Nephron progenitor cell (in vitro differentiated cells): ENCODE results near the gene TP53BP2.
A peak's percentile ranks its signal among the peaks of the same experiment; 100 is the strongest.

Experiments
- DNase-seq: peaks from one replicate; pipeline ENCODE4 v3.0.0; 2021
- H3K27ac Mint-ChIP-seq: 2 replicates; pipeline ENCODE4 v1.8.0; 2021; ENCODE audit warnings: mild to moderate bottlenecking, moderate library complexity, mixed read lengths
- H3K27me3 Mint-ChIP-seq: 2 replicates; pipeline ENCODE4 v1.8.0; 2021; ENCODE audit warnings: mild to moderate bottlenecking, low read depth, mixed read lengths; ENCODE audit not compliant: poor library complexity
- H3K36me3 Mint-ChIP-seq: 2 replicates; pipeline ENCODE4 v1.8.0; 2021; ENCODE audit warnings: low read depth, mixed read lengths
- H3K4me1 Mint-ChIP-seq: 2 replicates; pipeline ENCODE4 v1.8.0; 2021; ENCODE audit warnings: mixed read lengths
- H3K4me3 Mint-ChIP-seq: 2 replicates; pipeline ENCODE4 v1.8.0; 2021; ENCODE audit warnings: mild to moderate bottlenecking, moderate library complexity, mixed read lengths
- H3K9me3 Mint-ChIP-seq: 2 replicates; pipeline ENCODE4 v1.8.0; 2021; ENCODE audit warnings: mild to moderate bottlenecking, moderate library complexity, mixed read lengths
- TF ChIP-seq, protein P1 (sequence below): fragments of 200-600 bp; sonication (generic); IDR thresholded peaks from 2 replicates; pipeline ENCODE4 v1.5.0; 2021; ENCODE audit warnings: antibody characterized with exemption

Gene TP53BP2

DNA sequence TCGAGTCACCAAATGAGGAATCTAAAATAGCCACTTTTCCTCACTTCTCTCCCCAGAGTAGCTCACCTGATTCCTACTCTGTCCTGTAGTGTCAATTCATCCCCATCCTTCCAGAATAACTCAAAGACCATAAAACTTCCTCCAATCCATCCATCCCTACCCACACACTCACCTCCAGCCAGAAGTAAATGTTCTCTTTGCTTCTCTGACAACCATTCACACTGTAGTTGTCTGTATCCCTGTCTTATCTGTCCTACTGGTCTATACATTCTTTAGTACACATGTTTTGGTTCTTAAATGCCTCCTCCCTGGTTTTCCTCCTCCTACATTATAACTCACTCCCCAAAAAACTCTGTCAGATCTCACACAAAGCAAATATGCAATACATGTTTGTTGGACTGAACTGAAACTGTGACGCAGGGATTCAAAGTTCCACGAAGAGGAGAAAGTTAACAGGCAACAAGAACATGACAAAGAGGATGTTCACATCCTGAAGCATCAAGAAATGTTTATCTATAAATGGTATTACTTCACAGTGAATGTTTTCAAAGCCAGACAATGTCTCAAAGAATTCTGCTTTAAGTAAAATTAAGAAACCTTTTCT, 11.0 kb downstream of the TP53BP2 start:
- TF ChIP-seq, protein P1, sequence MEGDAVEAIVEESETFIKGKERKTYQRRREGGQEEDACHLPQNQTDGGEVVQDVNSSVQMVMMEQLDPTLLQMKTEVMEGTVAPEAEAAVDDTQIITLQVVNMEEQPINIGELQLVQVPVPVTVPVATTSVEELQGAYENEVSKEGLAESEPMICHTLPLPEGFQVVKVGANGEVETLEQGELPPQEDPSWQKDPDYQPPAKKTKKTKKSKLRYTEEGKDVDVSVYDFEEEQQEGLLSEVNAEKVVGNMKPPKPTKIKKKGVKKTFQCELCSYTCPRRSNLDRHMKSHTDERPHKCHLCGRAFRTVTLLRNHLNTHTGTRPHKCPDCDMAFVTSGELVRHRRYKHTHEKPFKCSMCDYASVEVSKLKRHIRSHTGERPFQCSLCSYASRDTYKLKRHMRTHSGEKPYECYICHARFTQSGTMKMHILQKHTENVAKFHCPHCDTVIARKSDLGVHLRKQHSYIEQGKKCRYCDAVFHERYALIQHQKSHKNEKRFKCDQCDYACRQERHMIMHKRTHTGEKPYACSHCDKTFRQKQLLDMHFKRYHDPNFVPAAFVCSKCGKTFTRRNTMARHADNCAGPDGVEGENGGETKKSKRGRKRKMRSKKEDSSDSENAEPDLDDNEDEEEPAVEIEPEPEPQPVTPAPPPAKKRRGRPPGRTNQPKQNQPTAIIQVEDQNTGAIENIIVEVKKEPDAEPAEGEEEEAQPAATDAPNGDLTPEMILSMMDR: no peak
- Mint-ChIP-seq H3K36me3 (peaks cover 2% of the 10 kb centered on the region), H3K9me3 (no peaks in the 10 kb centered on the region), H3K4me3 (no peak overlapping the region), H3K27me3 (peaks cover 3% of the 10 kb centered on the region), H3K4me1 (peaks cover 9% of the 10 kb centered on the region), H3K27ac (no peak overlapping the region)
- no peak for DNase-seq

DNA sequence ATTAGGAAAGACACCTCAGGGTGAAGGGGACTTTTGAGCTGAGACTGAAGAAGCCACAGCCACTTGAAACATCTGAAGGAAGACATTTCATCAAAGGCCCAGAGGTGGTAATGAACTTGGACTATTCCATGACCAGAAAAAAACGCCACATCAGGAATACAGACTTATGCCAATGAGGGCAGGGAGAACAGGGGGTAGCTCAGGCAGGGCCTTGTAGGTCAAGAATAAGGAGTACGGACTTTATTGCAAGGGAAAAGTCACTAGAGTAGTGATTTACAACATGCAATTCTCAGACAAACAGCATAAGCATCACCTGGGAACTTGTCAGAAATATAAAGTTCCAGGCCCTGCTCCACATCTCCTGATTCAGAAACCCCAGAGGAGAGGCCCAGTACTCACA, 11.8 kb downstream of the TP53BP2 start:
- Mint-ChIP-seq H3K4me3 (no peak overlapping the region), H3K27ac (no peak overlapping the region), H3K27me3 (peaks cover 3% of the 10 kb centered on the region), H3K9me3 (no peaks in the 10 kb centered on the region), H3K4me1 (peaks cover 11% of the 10 kb centered on the region), H3K36me3 (peaks cover 5% of the 10 kb centered on the region)
- TF ChIP-seq, protein P1: no peak
- DNase-seq: no peak

DNA sequence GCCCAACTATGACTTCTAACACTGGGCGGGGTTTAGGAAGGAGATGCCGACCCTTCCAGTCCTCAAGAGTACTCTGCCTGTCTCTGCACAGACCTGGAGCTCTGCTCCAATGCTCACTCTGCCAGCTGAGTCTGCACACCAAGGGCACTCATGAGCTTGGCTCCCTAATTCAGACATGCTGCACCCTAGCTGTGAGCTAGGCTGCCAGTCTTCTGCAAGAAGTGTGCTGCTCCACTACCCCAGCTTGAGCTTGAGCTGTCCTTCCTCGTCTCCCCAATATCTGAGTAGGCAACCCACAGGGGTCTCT, 13.2 kb downstream of the TP53BP2 start:
- H3K9me3 Mint-ChIP-seq: no peaks in the 10 kb centered on the region
- no peak overlapping the region for H3K4me3 Mint-ChIP-seq
- H3K27me3 Mint-ChIP-seq: peaks cover 3% of the 10 kb centered on the region
- peaks cover 11% of the 10 kb centered on the region for H3K4me1 Mint-ChIP-seq
- no peak for DNase-seq
- TF ChIP-seq, protein P1: no peak
- peaks cover 13% of the 10 kb centered on the region for H3K36me3 Mint-ChIP-seq
- H3K27ac Mint-ChIP-seq: peak overlapping the region; percentile 18

DNA sequence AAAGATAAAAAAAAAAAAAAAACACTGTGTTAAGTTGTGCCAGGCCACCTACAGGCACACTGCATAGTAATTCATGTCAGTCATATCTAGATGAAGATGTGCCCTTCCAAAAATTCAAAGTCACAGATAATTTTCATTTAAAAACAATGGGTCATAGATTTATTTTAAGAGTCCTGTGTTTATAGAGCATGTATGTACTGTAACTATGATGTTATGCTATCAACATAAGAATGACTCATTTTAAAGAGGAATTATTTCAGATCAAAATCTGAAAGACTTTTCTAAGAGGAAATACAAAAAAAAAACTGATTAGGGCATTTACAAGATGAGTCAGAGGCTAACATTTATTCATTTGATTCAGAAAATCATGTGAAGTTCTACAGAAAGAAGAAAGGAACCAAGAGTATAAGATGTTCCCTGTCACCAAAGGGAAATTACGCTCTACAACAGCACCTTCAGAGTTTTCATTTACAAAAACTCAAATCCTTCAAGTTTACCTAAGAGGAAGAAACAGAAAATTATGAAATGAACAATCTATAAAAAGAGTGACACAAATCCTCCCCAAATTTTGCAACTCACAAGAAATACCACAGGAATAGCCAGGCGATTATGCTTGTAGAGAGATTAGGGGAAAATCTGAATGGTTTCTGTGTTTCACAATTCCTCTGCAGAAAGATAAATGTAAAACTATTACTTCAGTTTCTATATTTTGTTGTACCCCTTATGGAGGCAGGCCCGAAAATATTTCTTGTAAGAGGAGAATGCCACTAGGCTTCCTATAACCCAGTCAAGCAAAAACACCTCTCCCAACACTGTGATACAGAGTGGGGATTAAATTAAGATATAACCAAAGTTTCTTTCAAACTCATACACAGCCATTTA, 13.8 kb downstream of the TP53BP2 start:
- H3K4me3 Mint-ChIP-seq: no peak overlapping the region

DNA sequence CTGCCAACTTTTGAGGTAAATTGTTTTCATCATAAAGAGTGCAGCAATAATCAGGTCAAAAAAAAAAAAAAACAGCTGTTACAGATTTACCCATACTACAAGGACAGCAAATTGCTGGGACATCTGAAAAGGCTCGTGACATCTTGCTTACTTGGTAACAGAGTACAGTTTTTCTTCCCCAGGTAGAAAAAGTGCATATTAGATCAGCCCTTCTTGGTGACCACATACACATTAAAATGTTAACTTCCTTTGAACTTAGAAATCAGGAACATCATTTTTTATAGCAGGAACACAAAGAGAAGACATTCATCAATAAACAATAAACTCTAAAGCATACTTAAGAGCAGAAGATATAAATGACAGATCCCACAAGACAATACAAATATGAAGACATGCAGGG, 16.1 kb downstream of the TP53BP2 start:
- no peak for DNase-seq
- TF ChIP-seq, protein P1: no peak
- Mint-ChIP-seq H3K4me3 (no peak overlapping the region), H3K36me3 (peaks cover 19% of the 10 kb centered on the region), H3K27me3 (peaks cover 6% of the 10 kb centered on the region), H3K4me1 (peaks cover 38% of the 10 kb centered on the region), H3K9me3 (no peaks in the 10 kb centered on the region), H3K27ac (no peak overlapping the region)

More for the DNA sequence above, 13.8 kb downstream of the TP53BP2 start:
- H3K27me3 Mint-ChIP-seq: peaks cover 3% of the 10 kb centered on the region
- TF ChIP-seq, protein P1: no peak
- H3K27ac Mint-ChIP-seq: no peak overlapping the region
- H3K36me3 Mint-ChIP-seq: peaks cover 18% of the 10 kb centered on the region
- peaks cover 17% of the 10 kb centered on the region for H3K4me1 Mint-ChIP-seq
- H3K9me3 Mint-ChIP-seq: no peaks in the 10 kb centered on the region
- DNase-seq: no peak
